NCI-H128 (cell line): ENCODE data around the gene LRMDA.

Experiments
- DNase-seq: peaks from one replicate; lab custom pipeline; 2025; ENCODE audit not compliant: unreplicated experiment; lab: John Stamatoyannopoulos, UW

LRMDA gene

GRCh38 chr10:75857269-75857846 lies 425.9 kb downstream of the LRMDA start:
- DNase-seq = no peak

GRCh38 chr10:75857896-75858295 lies 426.5 kb downstream of the LRMDA start:
- no peak for DNase-seq

GRCh38 chr10:75858339-75858738 lies 426.9 kb downstream of the LRMDA start:
- DNase-seq = no peak

DNA sequence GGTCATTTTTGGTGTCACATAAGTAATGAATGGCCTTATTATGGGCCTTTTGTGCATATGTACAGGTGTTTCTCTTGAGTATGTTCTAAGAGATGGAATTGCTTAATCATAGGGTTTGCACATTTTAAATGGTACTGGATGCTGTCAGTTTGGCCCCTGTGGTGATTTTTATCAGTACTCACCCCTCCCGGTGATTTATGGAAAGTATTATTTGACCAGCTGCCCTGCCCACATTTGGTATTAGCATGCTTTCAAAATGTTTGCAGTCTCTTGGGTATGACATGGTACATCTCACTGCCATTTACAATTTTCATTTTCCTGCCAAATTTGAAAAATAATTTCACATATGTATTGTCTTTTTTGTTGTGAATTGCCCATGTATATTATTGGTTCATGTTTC lies 427.7 kb downstream of the LRMDA start:
- no peak for DNase-seq

DNA sequence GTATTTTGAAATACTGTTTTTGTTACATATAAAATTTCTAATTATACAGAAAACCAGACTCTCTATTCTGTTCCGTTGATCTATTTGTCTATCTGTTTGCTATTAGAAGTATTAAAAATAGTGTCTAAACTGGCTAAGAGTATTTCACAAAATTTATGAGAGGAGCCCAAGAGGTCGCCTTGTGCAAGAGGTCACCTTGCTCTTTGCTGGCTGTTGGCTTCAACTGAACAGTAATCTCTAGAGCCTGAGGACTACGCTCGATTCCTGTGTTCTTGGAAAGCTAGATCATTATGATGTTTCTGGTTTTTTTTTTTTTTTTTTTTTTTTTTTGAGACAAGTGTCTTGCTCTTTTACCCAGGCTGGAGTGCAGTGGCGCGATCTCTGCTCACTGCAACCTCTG lies 428.6 kb downstream of the LRMDA start:
- DNase-seq = no peak

DNA sequence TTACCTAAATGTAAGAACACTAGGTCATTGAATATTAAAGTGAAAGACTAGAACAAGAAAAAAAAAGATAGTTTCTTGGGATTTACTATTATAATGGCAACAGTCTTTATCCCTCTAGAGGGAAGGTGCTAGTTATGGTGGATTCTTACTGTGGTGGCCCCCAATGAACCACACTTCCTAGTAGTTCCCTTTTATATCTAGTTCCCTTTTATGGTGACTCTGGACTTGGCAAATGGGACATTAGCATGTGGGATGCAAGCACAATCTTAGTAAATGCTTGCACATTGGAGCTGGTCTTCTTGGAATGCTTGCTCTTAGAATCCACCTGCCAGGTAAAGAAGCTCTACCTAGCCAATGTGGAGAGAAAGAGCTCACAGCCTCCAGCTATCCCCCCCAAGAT lies 430.2 kb downstream of the LRMDA start:
- no peak for DNase-seq

DNA sequence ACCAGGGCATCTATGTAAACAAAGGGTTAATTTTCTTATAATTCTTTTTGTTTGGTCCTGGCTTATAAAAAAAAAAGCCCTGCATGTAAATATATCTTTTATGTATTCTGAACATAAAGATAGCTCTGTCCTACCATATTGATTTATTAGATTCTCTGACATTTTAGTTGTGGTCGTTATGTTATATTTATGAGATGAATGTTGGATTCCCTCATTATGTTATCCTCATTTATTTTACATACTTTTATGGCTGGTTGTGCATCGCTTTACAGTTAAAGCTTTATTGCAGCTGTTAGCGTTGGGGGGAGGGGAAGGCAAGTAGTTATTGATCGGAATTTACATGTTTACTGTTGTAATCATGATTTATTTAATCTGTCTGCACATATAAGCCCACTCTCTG lies 431.5 kb downstream of the LRMDA start:
- no peak for DNase-seq

DNA sequence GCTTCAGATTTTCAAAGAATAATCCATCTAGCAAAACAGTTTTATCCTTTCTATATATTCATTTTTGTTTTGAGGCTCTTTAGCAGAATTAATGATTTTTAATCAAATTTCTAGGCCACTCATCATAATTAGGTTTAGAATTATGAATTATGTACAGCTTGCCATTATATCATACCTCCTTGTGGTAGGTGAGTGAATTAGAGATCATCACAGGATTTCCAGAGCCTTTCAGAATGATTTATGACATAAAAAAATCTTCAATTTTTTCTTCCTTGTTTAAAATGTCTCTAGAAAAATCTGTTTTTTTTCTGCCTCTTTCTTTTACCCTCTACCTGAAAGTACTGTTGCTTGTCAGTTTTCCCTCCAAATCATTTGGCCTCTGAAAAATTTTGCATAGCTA lies 433.3 kb downstream of the LRMDA start:
- no peak for DNase-seq

- DNase-seq = no peak
These were observed 434.2 kb downstream of the LRMDA start for GRCh38 chr10:75865413-75866299.

GRCh38 chr10:75866300-75866625 lies 434.8 kb downstream of the LRMDA start:
- no peak for DNase-seq

- no peak for DNase-seq
These were observed 435.3 kb downstream of the LRMDA start for GRCh38 chr10:75866731-75867130.

DNA sequence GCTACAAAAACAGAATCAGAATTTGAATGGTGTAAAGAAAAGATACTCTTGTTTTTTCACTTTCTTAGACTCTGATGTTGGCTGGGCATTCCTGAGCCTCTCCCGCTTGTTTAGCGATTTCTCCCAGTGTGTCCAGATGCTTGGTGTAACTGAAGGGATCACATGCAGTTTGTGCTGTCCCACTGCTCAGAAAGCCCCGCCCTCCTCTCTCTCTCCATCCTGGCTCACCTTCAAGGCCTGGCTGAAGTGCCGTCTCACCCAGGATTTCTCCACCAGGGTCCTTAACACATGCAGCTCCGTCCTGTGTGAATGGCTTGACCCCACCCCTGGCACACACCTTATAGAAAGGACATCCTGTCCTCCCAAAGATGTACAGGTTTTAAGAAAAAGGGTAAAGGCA lies 437.1 kb downstream of the LRMDA start:
- DNase-seq = no peak

GRCh38 chr10:75870039-75870645 lies 438.7 kb downstream of the LRMDA start:
- DNase-seq = no peak

- DNase-seq = no peak
These were observed 444.3 kb downstream of the LRMDA start for GRCh38 chr10:75875740-75876139.

GRCh38 chr10:75876710-75877109 lies 445.3 kb downstream of the LRMDA start:
- DNase-seq = no peak

DNA sequence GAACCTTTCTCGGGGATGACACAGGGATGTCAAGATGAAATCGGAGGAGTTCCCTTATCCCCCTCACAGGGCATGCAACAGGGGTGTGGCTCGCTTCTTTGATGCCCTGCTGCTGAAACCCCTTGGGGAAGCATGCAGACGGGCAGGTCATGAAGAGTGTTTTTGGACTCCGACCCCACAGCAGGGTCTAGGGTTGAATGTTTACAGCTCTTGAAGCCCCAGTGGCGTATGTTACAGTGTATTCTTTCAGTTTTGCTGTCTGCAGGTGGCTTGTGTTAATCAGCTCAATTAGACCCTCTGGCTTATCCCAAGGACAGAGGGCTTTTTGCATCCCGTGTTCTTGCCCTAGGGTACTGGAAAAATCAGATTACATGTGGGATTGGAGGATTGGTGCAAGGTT lies 446.5 kb downstream of the LRMDA start:
- DNase-seq = no peak

DNA sequence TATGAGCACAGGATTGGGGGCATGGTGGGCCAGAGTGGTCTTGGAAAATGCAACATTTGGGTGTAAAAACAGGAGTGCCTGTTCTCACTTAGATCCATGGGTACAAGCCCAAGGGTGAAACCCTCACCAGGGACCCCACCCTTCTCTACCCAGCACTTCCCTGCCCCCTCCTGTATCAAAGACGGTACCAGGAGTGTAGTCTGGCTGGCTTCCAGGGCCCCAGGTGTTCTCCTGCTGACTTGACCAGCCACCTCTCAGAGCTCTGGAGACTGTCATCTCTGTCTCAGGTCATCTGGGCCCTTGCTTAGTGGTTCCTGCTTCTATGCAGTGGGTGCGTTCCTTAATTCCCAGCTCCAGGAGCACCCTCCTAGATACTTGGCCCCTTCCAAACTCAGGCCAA lies 447.2 kb downstream of the LRMDA start:
- DNase-seq = no peak

DNA sequence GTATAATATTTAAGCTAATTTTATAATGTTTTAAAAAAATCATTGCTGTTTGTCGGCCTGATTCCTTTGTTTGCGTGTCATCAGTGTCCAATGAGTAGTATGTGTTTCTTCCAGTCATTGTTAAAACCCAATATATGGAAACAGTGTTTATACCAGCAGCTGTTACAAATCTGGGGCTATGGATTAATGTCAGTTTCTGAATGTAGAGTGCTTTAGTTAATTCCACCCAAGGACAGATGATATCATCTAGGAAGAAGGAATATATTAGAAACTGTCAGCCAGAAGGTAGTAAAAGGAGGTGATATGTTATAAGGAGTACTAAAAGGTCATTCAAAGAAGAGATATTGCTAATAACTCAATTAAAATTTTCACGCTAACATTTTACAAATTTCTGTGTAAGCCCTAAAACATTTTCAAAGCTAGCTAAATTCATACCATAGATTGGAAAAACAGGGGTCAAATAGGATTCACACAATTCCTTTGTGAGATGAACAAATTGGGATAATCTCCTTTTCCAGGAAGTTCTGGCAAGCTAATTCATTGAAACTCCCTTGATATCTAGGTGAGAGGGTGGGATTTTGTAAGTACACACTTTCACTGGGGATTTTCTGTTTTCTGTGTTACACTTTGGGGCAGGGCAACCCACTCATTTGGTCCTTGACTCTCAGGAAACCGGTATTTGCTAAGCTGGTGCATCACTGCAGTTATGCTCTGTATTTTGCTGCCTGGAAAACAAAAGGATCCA lies 448.8 kb downstream of the LRMDA start:
- no peak for DNase-seq

DNA sequence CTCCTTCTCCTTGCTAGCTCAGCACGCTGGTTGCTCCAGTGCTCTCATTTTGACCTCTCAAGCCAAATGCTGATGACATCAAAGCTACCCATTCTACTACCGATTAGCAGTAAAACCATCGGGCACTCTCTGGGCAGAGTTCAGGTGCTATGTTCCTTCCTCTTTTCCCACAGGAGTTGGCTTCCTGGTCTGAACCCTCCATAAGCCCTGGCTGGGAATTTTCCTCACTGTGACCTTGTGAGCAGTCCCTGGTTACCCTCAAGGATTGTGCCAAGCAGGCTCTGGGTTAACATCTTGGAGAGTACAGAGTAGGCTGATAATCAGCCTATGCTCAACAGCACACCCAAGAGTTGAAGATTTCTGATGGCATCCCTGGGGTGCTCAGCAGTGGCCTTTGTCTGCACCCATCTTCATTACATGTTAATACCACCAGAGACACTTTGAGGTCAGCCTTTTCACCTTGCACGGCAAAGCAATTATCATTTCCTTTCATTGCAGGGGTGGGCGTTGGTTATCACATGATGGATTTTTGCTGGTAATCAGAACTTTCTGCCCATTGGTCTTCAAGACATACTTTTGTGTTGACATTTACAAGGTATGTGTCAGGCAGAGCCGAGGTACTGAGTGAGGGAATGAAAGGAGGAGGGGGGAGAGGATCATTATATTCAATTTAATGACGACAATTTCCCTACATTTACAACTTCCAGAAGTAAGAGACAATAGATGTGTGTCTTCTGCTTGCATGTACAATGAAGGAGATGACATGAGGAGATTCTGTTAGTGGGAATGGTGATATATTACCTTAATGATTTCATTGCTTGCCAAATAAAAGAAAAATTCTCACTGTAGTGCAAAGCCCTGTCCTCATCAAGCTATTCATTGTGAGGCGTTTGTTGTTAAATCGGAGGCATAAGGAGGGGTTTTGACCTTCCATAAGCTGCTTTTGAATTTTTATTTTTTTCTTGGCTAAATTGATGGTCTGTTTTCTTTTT lies 452.0 kb downstream of the LRMDA start:
- DNase-seq = no peak

DNA sequence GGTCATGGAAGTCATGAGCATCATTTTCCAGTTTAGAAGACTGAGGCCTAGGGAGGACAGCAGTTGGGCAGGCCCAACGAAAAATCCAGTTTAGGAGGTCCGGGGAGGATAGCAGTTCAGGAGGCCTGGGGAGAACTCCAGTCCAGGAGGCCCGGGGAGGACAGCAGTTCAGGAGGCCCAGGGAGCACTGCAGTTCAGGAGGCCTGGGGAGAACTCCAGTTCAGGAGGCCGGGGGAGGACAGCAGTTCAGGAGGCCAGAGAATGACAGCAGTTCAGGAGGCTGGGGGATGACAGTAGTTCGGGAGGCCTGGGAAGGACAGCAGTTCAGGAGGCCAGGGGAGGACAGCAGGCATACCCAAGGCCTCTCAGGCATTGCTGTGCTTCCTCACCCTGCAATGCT lies 453.4 kb downstream of the LRMDA start:
- no peak for DNase-seq

GRCh38 chr10:75887369-75887768 lies 455.9 kb downstream of the LRMDA start:
- no peak for DNase-seq
